ENCODE results near the gene DHX16. TPM values are rescaled to one million over a fixed set of nuclear protein-coding genes. Genes with fewer than 3 reads are reported as not detected.

The DHX16 gene
- total RNA-seq, 2 experiments from 2014 or later = 27.1 to 37.5 TPM

- H3K79me2 ChIP-seq (ENCODE audit: insufficient read depth, low read depth, low read length) = peaks cover 31% of the 10 kb centered on the region
- no peak for DNase-seq (ENCODE audit: low spot score)
- H3K4me2 ChIP-seq (ENCODE audit: low read length) = 0 out of 2 replicates have a peak overlapping the region, but pooled peaks have one; percentile 96
- H3K9me3 ChIP-seq (ENCODE audit: low read length) = no peaks in the 10 kb centered on the region
- no peak overlapping the region for H3K4me3 ChIP-seq (ENCODE audit: low read depth, low read length, poor library complexity, severe bottlenecking)
- peaks cover 48% of the 10 kb centered on the region for H3K4me1 ChIP-seq (ENCODE audit: insufficient read depth, low read length, poor library complexity, severe bottlenecking)
- no peak overlapping the region for H3K27ac ChIP-seq (ENCODE audit: low read depth, low read length, poor library complexity, severe bottlenecking)
- ChIA-PET POLR2A (interaction anchor here (0.7 to 2.3 kb wide), 4 partner anchors 9 to 96 kb away, joined by 3 to 10 read pairs (median 3); partner anchors contain the start of gene NRM), CTCF (ENCODE audit: unreplicated experiment) (no interaction called here)
- H3K36me3 ChIP-seq (ENCODE audit: insufficient read depth, low read length) = peaks cover 66% of the 10 kb centered on the region
- intact Hi-C loops (cut with micrococcal nuclease; ENCODE audit: unreplicated experiment) = no loop called here
- no TSS peak for BruUV-seq (replicated peaks)
- no peak overlapping the region for H2AFZ ChIP-seq (ENCODE audit: low read length)
- TF ChIP-seq EZH2phosphoT487 (IDR thresholded peaks at IDR 0.05; ENCODE audit: borderline replicate concordance, low read depth, low read length) (no peak), CTCF (conservative IDR thresholded peaks at IDR 0.05; ENCODE audit: low read length) (no peak)
- no peaks in the 10 kb centered on the region for H3K9me2 ChIP-seq (ENCODE audit: insufficient read depth, low read length)
- H4K20me1 ChIP-seq (ENCODE audit: insufficient read depth, low read length) = no peaks in the 10 kb centered on the region
Observed at GRCh38 chr6:30714263-30714662, 41.5 kb upstream of the DHX16 start.

GRCh38 chr6:30712441-30712945 is 39.7 kb upstream of the DHX16 start:
- TF ChIP-seq CTCF (conservative IDR thresholded peaks at IDR 0.05; ENCODE audit: low read length) (no peak), EZH2phosphoT487 (IDR thresholded peaks at IDR 0.05; ENCODE audit: borderline replicate concordance, low read depth, low read length) (no peak)
- no peak overlapping the region for H3K4me3 ChIP-seq (ENCODE audit: low read depth, low read length, poor library complexity, severe bottlenecking)
- intact Hi-C loops (cut with micrococcal nuclease; ENCODE audit: unreplicated experiment) = no loop called here
- H3K9me2 ChIP-seq (ENCODE audit: insufficient read depth, low read length) = no peaks in the 10 kb centered on the region
- H3K4me1 ChIP-seq (ENCODE audit: insufficient read depth, low read length, poor library complexity, severe bottlenecking) = peaks cover 41% of the 10 kb centered on the region
- ChIA-PET CTCF (ENCODE audit: unreplicated experiment) (no interaction called here), POLR2A (interaction anchor here (0.8 to 2.3 kb wide), 4 partner anchors 10 to 25 kb away, joined by 3 to 10 read pairs (median 4); partner anchors contain the start of gene NRM)
- peaks cover 13% of the 10 kb centered on the region; the same call in 1 of the 2 replicates for H3K79me2 ChIP-seq (ENCODE audit: insufficient read depth, low read depth, low read length)
- no peak for DNase-seq (ENCODE audit: low spot score)
- peaks cover 78% of the 10 kb centered on the region for H3K36me3 ChIP-seq (ENCODE audit: insufficient read depth, low read length)
- no peak overlapping the region for H2AFZ ChIP-seq (ENCODE audit: low read length)
- TSS peak; percentile 48 for BruUV-seq (replicated peaks)
- H3K4me2 ChIP-seq (ENCODE audit: low read length) = no peak overlapping the region
- no peak overlapping the region for H3K27ac ChIP-seq (ENCODE audit: low read depth, low read length, poor library complexity, severe bottlenecking)
- H3K9me3 ChIP-seq (ENCODE audit: low read length) = no peaks in the 10 kb centered on the region
- H4K20me1 ChIP-seq (ENCODE audit: insufficient read depth, low read length) = no peaks in the 10 kb centered on the region

GRCh38 chr6:30711758-30712380 is 39.1 kb upstream of the DHX16 start:
- intact Hi-C loops (cut with micrococcal nuclease; ENCODE audit: unreplicated experiment) = no loop called here
- Histone ChIP-seq H3K36me3 (ENCODE audit: insufficient read depth, low read length) (peaks cover 84% of the 10 kb centered on the region), H4K20me1 (ENCODE audit: insufficient read depth, low read length) (no peaks in the 10 kb centered on the region), H3K27ac (ENCODE audit: low read depth, low read length, poor library complexity, severe bottlenecking) (peak overlapping the region; percentile 26), H3K4me2 (ENCODE audit: low read length) (no peak overlapping the region), H3K9me3 (ENCODE audit: low read length) (no peaks in the 10 kb centered on the region), H3K79me2 (ENCODE audit: insufficient read depth, low read depth, low read length) (peaks cover 13% of the 10 kb centered on the region; the same call in 1 of the 2 replicates), H3K4me3 (ENCODE audit: low read depth, low read length, poor library complexity, severe bottlenecking) (no peak overlapping the region), H3K9me2 (ENCODE audit: insufficient read depth, low read length) (no peaks in the 10 kb centered on the region), H3K4me1 (ENCODE audit: insufficient read depth, low read length, poor library complexity, severe bottlenecking) (peaks cover 41% of the 10 kb centered on the region), H2AFZ (ENCODE audit: low read length) (no peak overlapping the region)
- POLR2A ChIA-PET = interaction anchor here (0.8 to 2.3 kb wide), 4 partner anchors 10 to 24 kb away, joined by 3 to 10 read pairs (median 4); partner anchors contain the start of gene NRM
- no peak for DNase-seq (ENCODE audit: low spot score)
- BruUV-seq (replicated peaks) = no TSS peak
- CTCF ChIA-PET (ENCODE audit: unreplicated experiment) = no interaction called here
- TF ChIP-seq EZH2phosphoT487 (IDR thresholded peaks at IDR 0.05; ENCODE audit: borderline replicate concordance, low read depth, low read length) (no peak), CTCF (conservative IDR thresholded peaks at IDR 0.05; ENCODE audit: low read length) (no peak)

All from OCI-LY7 (cell line).